GM12891 (cell line): ENCODE results near the gene TMEM252.

Experiments
- DNase-seq: peaks from one replicate; pipeline ENCODE4 v3.0.0; 2011; ENCODE audit warnings: low spot score; ENCODE audit not compliant: insufficient read length
- FAIRE-seq: peaks from 2 replicates; lab custom pipeline; 2011; peaks lifted over from hg19 to GRCh38; lab: Jason Lieb, UNC
- PAX5 ChIP-seq: IDR thresholded peaks from 2 replicates; pipeline ENCODE4 v1.6.1; 2011; ENCODE audit warnings: low read length, moderate library complexity, mild to moderate bottlenecking; ENCODE audit not compliant: insufficient read depth, severe bottlenecking
- POLR2A ChIP-seq: IDR thresholded peaks from 2 replicates; pipeline ENCODE4 v1.6.1; 2011; ENCODE audit warnings: low read depth, low read length, control low read depth
- POLR2AphosphoS5 ChIP-seq: IDR thresholded peaks from 2 replicates; pipeline ENCODE4 v1.6.1; 2011; ENCODE audit warnings: low read depth, low read length, control low read depth
- POU2F2 ChIP-seq: IDR thresholded peaks from 2 replicates; pipeline ENCODE4 v1.6.1; 2011; ENCODE audit warnings: low read depth, mild to moderate bottlenecking, control low read depth, low read length, moderate library complexity
- SPI1 ChIP-seq: IDR thresholded peaks from 2 replicates; pipeline ENCODE4 v1.6.1; 2011; ENCODE audit warnings: low read depth, low read length, control low read depth
- TAF1 ChIP-seq: IDR thresholded peaks from 2 replicates; pipeline ENCODE4 v1.6.1; 2011; ENCODE audit warnings: low read depth, low read length, control low read depth

The TMEM252 gene

GRCh38 chr9:68546596-68547390 lies 6.1 kb upstream of the TMEM252 start:
- FAIRE-seq (peak; percentile 98), DNase-seq (no peak)
- TF ChIP-seq POU2F2, result peak; percentile 86
- TF ChIP-seq PAX5, result peak; percentile 99
- TF ChIP-seq SPI1, result peak; percentile 88
- TF ChIP-seq TAF1, result no peak

GRCh38 chr9:68545033-68545705 lies 4.5 kb upstream of the TMEM252 start:
- peak; percentile 83 for FAIRE-seq
- no peak for TF ChIP-seq PAX5
- 0 out of 2 replicates have a peak, but pooled peaks have one; percentile 17 for TF ChIP-seq POU2F2
- no peak for TF ChIP-seq POLR2A
- TF ChIP-seq SPI1, result peak; percentile 48
- no peak for DNase-seq

- TF ChIP-seq POU2F2, result no peak
- TF ChIP-seq POLR2AphosphoS5, result no peak
- no peak for TF ChIP-seq PAX5
- peak; percentile 34; the same call in 1 of the 2 replicates for TF ChIP-seq SPI1
- no peak for TF ChIP-seq TAF1
- TF ChIP-seq POLR2A, result no peak
- DNase-seq (no peak), FAIRE-seq (no peak)
Measured at GRCh38 chr9:68541568-68541967, 885 bp upstream of the TMEM252 start.

- TF ChIP-seq POLR2A, result no peak
- no peak for TF ChIP-seq PAX5
- no peak for TF ChIP-seq POU2F2
- no peak for TF ChIP-seq TAF1
- FAIRE-seq (no peak), DNase-seq (no peak)
Measured at GRCh38 chr9:68538200-68538599, 2.5 kb downstream of the TMEM252 start.

- TF ChIP-seq SPI1, result no peak
- TF ChIP-seq POU2F2, result no peak
- DNase-seq, result no peak
- FAIRE-seq, result no peak
Measured at GRCh38 chr9:68537616-68537880, 3.1 kb downstream of the TMEM252 start.

GRCh38 chr9:68536876-68537615 lies 3.6 kb downstream of the TMEM252 start:
- FAIRE-seq (no peak), DNase-seq (no peak)
- TF ChIP-seq POU2F2, result no peak
- TF ChIP-seq SPI1, result no peak
- TF ChIP-seq TAF1, result no peak
- no peak for TF ChIP-seq PAX5
- no peak for TF ChIP-seq POLR2A
- no peak for TF ChIP-seq POLR2AphosphoS5

GRCh38 chr9:68533678-68534077 lies 7.0 kb downstream of the TMEM252 start:
- DNase-seq (no peak), FAIRE-seq (no peak)
- no peak for TF ChIP-seq POLR2AphosphoS5
- TF ChIP-seq POLR2A, result no peak
- TF ChIP-seq POU2F2, result no peak

GRCh38 chr9:68532131-68532530 lies 8.6 kb downstream of the TMEM252 start:
- no peak for DNase-seq
- FAIRE-seq, result no peak
- TF ChIP-seq POLR2AphosphoS5 (no peak), POU2F2 (no peak), PAX5 (no peak), SPI1 (no peak), TAF1 (no peak), POLR2A (no peak)

GRCh38 chr9:68530618-68531017 lies 10.1 kb downstream of the TMEM252 start:
- FAIRE-seq, result no peak
- no peak for DNase-seq
- TF ChIP-seq POU2F2, result no peak
- TF ChIP-seq POLR2A, result no peak
- TF ChIP-seq TAF1, result no peak
- no peak for TF ChIP-seq PAX5
- no peak for TF ChIP-seq SPI1
- no peak for TF ChIP-seq POLR2AphosphoS5

- DNase-seq (no peak), FAIRE-seq (no peak)
- no peak for TF ChIP-seq POLR2A
- no peak for TF ChIP-seq PAX5
- TF ChIP-seq POU2F2, result no peak
- TF ChIP-seq POLR2AphosphoS5, result no peak
- no peak for TF ChIP-seq SPI1
- no peak for TF ChIP-seq TAF1
Measured at GRCh38 chr9:68523367-68523936, 17.2 kb downstream of the TMEM252 start.
